HEK293 (cell line): ENCODE measurements around the gene SH3PXD2B.

ENCODE experiments used
- CTCF ChIA-PET: fragments of 350-600 bp; formaldehyde crosslinking; extraction: SDS; loops from one replicate; lab custom pipeline; 2021; ENCODE audit warnings: antibody characterized with exemption; lab: Yijun Ruan, JAX
- POLR2A ChIA-PET: fragments of 300-600 bp; formaldehyde crosslinking; extraction: SDS; loops from one replicate; lab custom pipeline; 2020; ENCODE audit warnings: antibody characterized with exemption, inconsistent platforms; lab: Yijun Ruan, JAX
- H3K27ac ChIP-seq: fragments of 200-500 bp; sonication (Bioruptor generic); 2 replicates; pipeline ENCODE4 v1.5.1; 2014; ENCODE audit warnings: low read depth, low read length, control low read depth, inconsistent platforms; ENCODE audit errors: extremely low read depth
- H3K36me3 ChIP-seq, 2 experiments: fragments of 200-500 bp in 1 of 2; sonication (Bioruptor generic) in 1 of 2; 1 replicate in 1 of 2; 2 replicates in 1 of 2; pipeline ENCODE4 v1.5.1; 2014 to 2017; ENCODE audit warnings: inconsistent platforms in 2 of 2, low read length in 2 of 2; ENCODE audit not compliant: control insufficient read depth in 2 of 2, insufficient read depth in 1 of 2
- H3K4me1 ChIP-seq: fragments of 200-500 bp; sonication (Bioruptor generic); 2 replicates; pipeline ENCODE4 v1.5.1; 2014; ENCODE audit warnings: mild to moderate bottlenecking, low read length, inconsistent platforms; ENCODE audit not compliant: control insufficient read depth, insufficient read depth
- H3K4me3 ChIP-seq: 2 replicates; pipeline ENCODE4 v1.5.1; 2011; ENCODE audit warnings: low read depth, mild to moderate bottlenecking, control low read depth, low read length, moderate library complexity
- H3K9me3 ChIP-seq: fragments of 200-500 bp; sonication (Bioruptor generic); 2 replicates; pipeline ENCODE4 v1.5.1; 2014; ENCODE audit warnings: low read depth, low read length, inconsistent platforms; ENCODE audit not compliant: control insufficient read depth, insufficient read depth
- GLIS1 ChIP-seq: fragments of 450-650 bp; formaldehyde crosslinking; IDR thresholded peaks from 2 replicates; pipeline ENCODE4 v1.5.1; 2016; ENCODE audit warnings: missing biosample characterization, missing genetic modification characterization
- GLIS2 ChIP-seq: fragments of 450-650 bp; formaldehyde crosslinking; IDR thresholded peaks from 2 replicates; pipeline ENCODE4 v1.5.1; 2016; ENCODE audit warnings: missing biosample characterization, missing genetic modification characterization
- MZF1 ChIP-seq: fragments of 450-650 bp; formaldehyde crosslinking; IDR thresholded peaks from 2 replicates; pipeline ENCODE4 v1.5.1; 2017; ENCODE audit warnings: missing biosample characterization, missing genetic modification characterization, borderline replicate concordance
- RBAK ChIP-seq: fragments of 450-650 bp; formaldehyde crosslinking; IDR thresholded peaks from 2 replicates; pipeline ENCODE4 v1.5.1; 2016; ENCODE audit warnings: missing biosample characterization, missing genetic modification characterization
- ZBTB8A ChIP-seq: fragments of 450-650 bp; formaldehyde crosslinking; IDR thresholded peaks from 2 replicates; pipeline ENCODE4 v1.5.1; 2016; ENCODE audit warnings: missing biosample characterization, missing genetic modification characterization
- ZFHX2 ChIP-seq: fragments of 450-650 bp; formaldehyde crosslinking; conservative IDR thresholded peaks from 2 replicates; pipeline ENCODE4 v1.5.1; 2016; ENCODE audit warnings: missing biosample characterization, missing genetic modification characterization
- ZIC2 ChIP-seq: fragments of 450-650 bp; formaldehyde crosslinking; IDR thresholded peaks from 2 replicates; pipeline ENCODE4 v1.5.1; 2016; ENCODE audit warnings: missing biosample characterization, missing genetic modification characterization
- ZNF335 ChIP-seq: fragments of 450-650 bp; formaldehyde crosslinking; conservative IDR thresholded peaks from 2 replicates; pipeline ENCODE4 v1.5.1; 2016; ENCODE audit warnings: missing biosample characterization, missing genetic modification characterization
- ZNF350 ChIP-seq: fragments of 450-650 bp; formaldehyde crosslinking; IDR thresholded peaks from 2 replicates; pipeline ENCODE4 v1.5.0; 2017; ENCODE audit warnings: missing biosample characterization, mild to moderate bottlenecking, missing genetic modification characterization
- ZNF394 ChIP-seq: fragments of 450-650 bp; formaldehyde crosslinking; IDR thresholded peaks from 2 replicates; pipeline ENCODE4 v1.5.1; 2016; ENCODE audit warnings: missing biosample characterization, missing genetic modification characterization, mild to moderate bottlenecking, moderate library complexity, borderline replicate concordance
- ZNF600 ChIP-seq: fragments of 450-650 bp; formaldehyde crosslinking; IDR thresholded peaks from 2 replicates; pipeline ENCODE4 v1.5.1; 2016; ENCODE audit warnings: missing biosample characterization, missing genetic modification characterization
- ZNF654 ChIP-seq: fragments of 450-650 bp; formaldehyde crosslinking; IDR thresholded peaks from 2 replicates; pipeline ENCODE4 v1.5.1; 2016; ENCODE audit warnings: low read depth, missing biosample characterization, missing genetic modification characterization
- ZNF658 ChIP-seq: fragments of 450-650 bp; formaldehyde crosslinking; IDR thresholded peaks from 2 replicates; pipeline ENCODE4; 2016; ENCODE audit warnings: missing biosample characterization, missing genetic modification characterization
- ZNF660 ChIP-seq: fragments of 450-650 bp; IDR thresholded peaks from 2 replicates; pipeline ENCODE4 v1.5.1; 2018; ENCODE audit warnings: missing biosample characterization, mild to moderate bottlenecking, missing genetic modification characterization
- ZNF768 ChIP-seq: fragments of 450-650 bp; formaldehyde crosslinking; IDR thresholded peaks from 2 replicates; pipeline ENCODE4 v1.5.1; 2018; ENCODE audit warnings: missing biosample characterization, mild to moderate bottlenecking, missing genetic modification characterization
- ZSCAN30 ChIP-seq: fragments of 450-650 bp; IDR thresholded peaks from 2 replicates; pipeline ENCODE4 v1.5.1; 2018; ENCODE audit warnings: missing biosample characterization, mild to moderate bottlenecking, missing genetic modification characterization, moderate library complexity
- TF ChIP-seq, protein P1 (sequence below): fragments of 450-650 bp; formaldehyde crosslinking; IDR thresholded peaks from 2 replicates; pipeline ENCODE4 v1.5.1; 2016; ENCODE audit warnings: missing biosample characterization, missing genetic modification characterization
- TF ChIP-seq, protein P2 (sequence below): fragments of 450-650 bp; formaldehyde crosslinking; IDR thresholded peaks from 2 replicates; pipeline ENCODE4 v1.5.1; 2017; ENCODE audit warnings: missing biosample characterization, missing genetic modification characterization
- TF ChIP-seq, protein P3 (sequence below): fragments of 450-650 bp; formaldehyde crosslinking; IDR thresholded peaks from 2 replicates; pipeline ENCODE4 v1.5.1; 2016; ENCODE audit warnings: missing biosample characterization, missing genetic modification characterization

The SH3PXD2B gene

DNA sequence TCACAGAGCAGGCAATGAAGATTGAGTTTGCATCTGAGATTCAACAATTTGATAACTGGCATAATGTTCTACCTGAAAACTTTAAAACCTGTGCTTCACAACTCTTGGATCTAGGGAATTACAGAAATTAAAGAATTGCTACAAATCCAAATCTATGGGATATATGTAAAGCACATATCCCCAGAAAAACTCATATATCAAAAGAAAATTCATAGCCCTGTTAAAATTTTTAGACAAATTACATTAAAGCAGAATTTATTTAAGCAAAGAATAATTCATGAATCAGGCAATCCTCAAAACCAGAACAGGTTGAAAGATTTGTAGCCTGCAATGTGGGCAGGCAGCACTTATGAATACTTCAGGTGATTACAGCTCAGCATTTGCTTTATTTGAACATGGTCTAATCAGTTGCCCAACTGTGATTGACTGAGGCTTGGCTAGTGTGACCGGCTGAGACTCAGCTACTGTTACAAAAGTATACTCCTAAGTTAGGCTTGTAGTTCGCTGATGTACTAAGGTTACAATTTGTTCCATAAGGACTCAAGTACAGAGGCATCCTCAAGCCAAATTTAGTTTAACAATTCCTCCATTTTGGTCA lies 160.5 kb downstream of the SH3PXD2B start (continued):
- TF ChIP-seq ZNF350 (tag by site-specific recombination) = no peak
- TF ChIP-seq RBAK = no peak
- no peak for TF ChIP-seq MZF1 (tag by site-specific recombination)
- no peak for TF ChIP-seq ZNF658 (tag by site-specific recombination)
- no peak for TF ChIP-seq ZNF768
- TF ChIP-seq, protein P1, sequence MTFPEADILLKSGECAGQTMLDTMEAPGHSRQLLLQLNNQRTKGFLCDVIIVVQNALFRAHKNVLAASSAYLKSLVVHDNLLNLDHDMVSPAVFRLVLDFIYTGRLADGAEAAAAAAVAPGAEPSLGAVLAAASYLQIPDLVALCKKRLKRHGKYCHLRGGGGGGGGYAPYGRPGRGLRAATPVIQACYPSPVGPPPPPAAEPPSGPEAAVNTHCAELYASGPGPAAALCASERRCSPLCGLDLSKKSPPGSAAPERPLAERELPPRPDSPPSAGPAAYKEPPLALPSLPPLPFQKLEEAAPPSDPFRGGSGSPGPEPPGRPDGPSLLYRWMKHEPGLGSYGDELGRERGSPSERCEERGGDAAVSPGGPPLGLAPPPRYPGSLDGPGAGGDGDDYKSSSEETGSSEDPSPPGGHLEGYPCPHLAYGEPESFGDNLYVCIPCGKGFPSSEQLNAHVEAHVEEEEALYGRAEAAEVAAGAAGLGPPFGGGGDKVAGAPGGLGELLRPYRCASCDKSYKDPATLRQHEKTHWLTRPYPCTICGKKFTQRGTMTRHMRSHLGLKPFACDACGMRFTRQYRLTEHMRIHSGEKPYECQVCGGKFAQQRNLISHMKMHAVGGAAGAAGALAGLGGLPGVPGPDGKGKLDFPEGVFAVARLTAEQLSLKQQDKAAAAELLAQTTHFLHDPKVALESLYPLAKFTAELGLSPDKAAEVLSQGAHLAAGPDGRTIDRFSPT (tag by site-specific recombination) = no peak

DNA sequence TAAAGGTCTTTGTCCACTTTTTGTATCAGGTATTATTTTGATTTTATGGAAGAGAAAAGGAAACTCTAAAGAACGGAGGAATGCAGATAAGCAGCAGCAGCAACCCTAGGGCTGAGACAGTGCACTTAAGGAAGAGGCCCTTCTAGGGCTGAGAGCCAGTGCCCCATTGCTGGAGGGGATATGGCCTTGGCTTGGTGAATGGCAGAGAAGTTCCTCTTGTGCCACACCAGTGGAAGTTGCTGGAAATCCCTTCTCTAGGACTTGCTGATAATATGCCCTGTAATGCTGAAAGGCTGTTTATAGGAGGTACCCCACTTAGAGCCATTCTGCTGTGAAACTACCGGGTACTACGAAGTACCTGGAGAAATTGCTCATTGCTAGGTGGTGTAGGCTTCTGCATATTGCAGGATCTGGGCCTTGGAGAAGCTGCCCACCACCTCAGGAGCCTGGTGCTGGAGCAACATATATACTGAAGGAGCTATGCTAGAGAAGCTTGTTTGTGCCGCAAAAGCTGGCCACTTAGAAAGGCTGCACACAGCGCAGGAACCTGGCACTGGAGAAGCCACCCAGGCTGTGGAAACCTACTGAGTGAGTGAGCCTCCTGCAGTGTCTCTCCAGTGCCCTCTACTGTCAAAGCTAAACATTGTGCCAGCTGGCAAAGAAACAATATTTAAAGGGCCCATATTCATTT lies 161.1 kb downstream of the SH3PXD2B start:
- H3K36me3 ChIP-seq = no peaks in the 10 kb centered on the region
- H3K4me3 ChIP-seq = no peak overlapping the region
- TF ChIP-seq ZSCAN30 (tag by site-specific recombination) (peak; percentile 77; the same call in 1 of the 2 replicates), ZNF600 (tag by site-specific recombination) (no peak), ZIC2 (tag by site-specific recombination) (0 out of 2 replicates have a peak, but pooled peaks have one; percentile 26), ZNF660 (tag by site-specific recombination) (0 out of 2 replicates have a peak, but pooled peaks have one; percentile 50), ZNF335 (tag by site-specific recombination) (peak; percentile 94), ZFHX2 (tag by site-specific recombination) (no peak), GLIS1 (peak; percentile 31; the same call in 1 of the 2 replicates), ZNF654 (tag by site-specific recombination) (peak; percentile 95), ZNF394 (tag by site-specific recombination) (0 out of 2 replicates have a peak, but pooled peaks have one; percentile 23), GLIS2 (tag by site-specific recombination) (no peak), ZBTB8A (peak; percentile 21; the same call in 1 of the 2 replicates)
- TF ChIP-seq, protein P2, sequence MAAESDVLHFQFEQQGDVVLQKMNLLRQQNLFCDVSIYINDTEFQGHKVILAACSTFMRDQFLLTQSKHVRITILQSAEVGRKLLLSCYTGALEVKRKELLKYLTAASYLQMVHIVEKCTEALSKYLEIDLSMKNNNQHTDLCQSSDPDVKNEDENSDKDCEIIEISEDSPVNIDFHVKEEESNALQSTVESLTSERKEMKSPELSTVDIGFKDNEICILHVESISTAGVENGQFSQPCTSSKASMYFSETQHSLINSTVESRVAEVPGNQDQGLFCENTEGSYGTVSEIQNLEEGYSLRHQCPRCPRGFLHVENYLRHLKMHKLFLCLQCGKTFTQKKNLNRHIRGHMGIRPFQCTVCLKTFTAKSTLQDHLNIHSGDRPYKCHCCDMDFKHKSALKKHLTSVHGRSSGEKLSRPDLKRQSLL = 0 out of 2 replicates have a peak, but pooled peaks have one; percentile 63
- TF ChIP-seq, protein P3, sequence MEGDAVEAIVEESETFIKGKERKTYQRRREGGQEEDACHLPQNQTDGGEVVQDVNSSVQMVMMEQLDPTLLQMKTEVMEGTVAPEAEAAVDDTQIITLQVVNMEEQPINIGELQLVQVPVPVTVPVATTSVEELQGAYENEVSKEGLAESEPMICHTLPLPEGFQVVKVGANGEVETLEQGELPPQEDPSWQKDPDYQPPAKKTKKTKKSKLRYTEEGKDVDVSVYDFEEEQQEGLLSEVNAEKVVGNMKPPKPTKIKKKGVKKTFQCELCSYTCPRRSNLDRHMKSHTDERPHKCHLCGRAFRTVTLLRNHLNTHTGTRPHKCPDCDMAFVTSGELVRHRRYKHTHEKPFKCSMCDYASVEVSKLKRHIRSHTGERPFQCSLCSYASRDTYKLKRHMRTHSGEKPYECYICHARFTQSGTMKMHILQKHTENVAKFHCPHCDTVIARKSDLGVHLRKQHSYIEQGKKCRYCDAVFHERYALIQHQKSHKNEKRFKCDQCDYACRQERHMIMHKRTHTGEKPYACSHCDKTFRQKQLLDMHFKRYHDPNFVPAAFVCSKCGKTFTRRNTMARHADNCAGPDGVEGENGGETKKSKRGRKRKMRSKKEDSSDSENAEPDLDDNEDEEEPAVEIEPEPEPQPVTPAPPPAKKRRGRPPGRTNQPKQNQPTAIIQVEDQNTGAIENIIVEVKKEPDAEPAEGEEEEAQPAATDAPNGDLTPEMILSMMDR = peak; percentile 85
- TF ChIP-seq, all 188 proteins: peak for 10
- CTCF ChIA-PET = interaction anchor here (0.5 to 3.7 kb wide), 26 partner anchors 8 to 414 kb away, joined by 3 to 19 read pairs (median 3); partner anchors contain the start of genes STK10 and UBTD2
- H3K27ac ChIP-seq = no peak overlapping the region
- POLR2A ChIA-PET = interaction anchor here (1.0 to 1.2 kb wide), 2 partner anchors 10 to 114 kb away, joined by 3 read pairs; no protein-coding TSS in a partner anchor
- no peaks in the 10 kb centered on the region for H3K9me3 ChIP-seq
- peaks cover 4% of the 10 kb centered on the region; the same call in 1 of the 2 replicates for H3K4me1 ChIP-seq
